ENCODE measurements around the gene MACROH2A1.

MACROH2A1 gene

DNA sequence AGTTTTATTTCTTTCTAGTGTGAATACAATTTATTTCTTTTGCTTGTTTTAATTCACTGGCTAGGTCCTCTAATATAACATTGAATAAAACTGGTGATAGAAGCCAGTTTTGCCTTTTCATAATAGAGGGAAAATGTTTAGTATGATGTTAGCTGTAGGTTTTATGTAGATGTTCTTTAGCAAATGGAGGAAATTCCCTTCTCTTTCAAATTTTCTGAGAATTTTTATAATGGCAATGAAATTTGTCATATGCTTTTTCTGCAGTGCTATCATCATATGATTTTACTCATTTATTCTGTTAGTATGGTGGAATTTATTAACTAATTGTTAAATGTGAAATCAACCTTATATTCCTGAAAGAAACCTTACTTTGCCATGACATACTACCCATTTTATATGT lies 18.1 kb upstream of the MACROH2A1 start:
- no peaks in the 10 kb centered on the region for H3K27me3 ChIP-seq (ENCODE audit: control insufficient read depth in 1 of 2, insufficient read depth in 2 of 2, low read length in 2 of 2)
- no peaks in the 10 kb centered on the region for H3K4me1 ChIP-seq (ENCODE audit: insufficient read depth, low read length)
- H3K4me3 ChIP-seq (ENCODE audit: low read depth in 1 of 2, low read length in 2 of 2), result no peak overlapping the region
- H3K9me3 ChIP-seq (ENCODE audit: low read length), result no peaks in the 10 kb centered on the region
- no peak overlapping the region for H3K27ac ChIP-seq (ENCODE audit: low read depth, low read length)
- no peak overlapping the region for H3K9ac ChIP-seq (ENCODE audit: low read length)
- H3K36me3 ChIP-seq (ENCODE audit: insufficient read depth, low read length), result no peaks in the 10 kb centered on the region

DNA sequence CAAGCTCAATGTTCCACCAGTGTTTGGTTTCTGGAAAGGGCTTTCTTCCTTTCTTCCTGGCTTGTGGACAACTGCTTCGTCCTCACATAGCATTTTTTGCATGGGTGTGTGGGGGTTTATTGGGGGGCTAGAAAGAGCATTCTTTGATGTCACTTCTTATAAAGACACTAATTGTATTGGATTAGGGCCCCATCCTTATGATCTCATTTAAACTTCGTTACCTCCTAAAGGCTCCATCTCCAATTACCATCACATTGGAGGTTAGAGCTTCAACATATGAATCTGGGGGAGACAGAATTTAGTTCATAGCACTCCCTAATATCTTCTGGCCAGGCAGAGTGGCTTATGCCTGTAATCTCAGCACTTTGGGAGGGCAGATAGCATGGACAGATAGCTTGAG lies 6.1 kb upstream of the MACROH2A1 start:
- no peaks in the 10 kb centered on the region for H3K9me3 ChIP-seq (ENCODE audit: low read length)
- H3K27ac ChIP-seq (ENCODE audit: low read depth, low read length), result no peak overlapping the region
- H3K4me1 ChIP-seq (ENCODE audit: insufficient read depth, low read length), result peaks cover 2% of the 10 kb centered on the region
- H3K9ac ChIP-seq (ENCODE audit: low read length), result no peak overlapping the region
- H3K4me3 ChIP-seq (ENCODE audit: low read depth in 1 of 2, low read length in 2 of 2), result no peak overlapping the region
- no peaks in the 10 kb centered on the region for H3K36me3 ChIP-seq (ENCODE audit: insufficient read depth, low read length)
- H3K27me3 ChIP-seq (ENCODE audit: control insufficient read depth in 1 of 2, insufficient read depth in 2 of 2, low read length in 2 of 2), result no peaks in the 10 kb centered on the region

DNA sequence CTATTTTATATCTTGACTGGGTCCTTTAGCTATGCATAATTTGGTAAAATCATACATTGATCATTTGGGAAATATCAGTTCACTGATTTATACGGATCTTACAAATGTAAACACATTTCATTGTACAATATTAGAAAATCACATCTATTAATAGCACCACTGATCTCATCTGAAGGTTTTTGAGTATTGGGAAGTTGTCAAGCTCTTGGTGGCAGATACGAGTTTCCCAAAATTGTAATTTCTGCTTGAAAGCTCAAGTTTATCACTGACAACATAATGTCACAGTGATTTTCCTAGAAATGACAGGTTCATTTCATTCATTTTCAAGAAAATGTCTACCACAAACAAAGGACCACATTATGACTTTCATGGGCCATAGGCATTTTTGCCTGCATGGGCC lies 3.0 kb upstream of the MACROH2A1 start:
- Histone ChIP-seq H3K9me3 (ENCODE audit: low read length) (no peaks in the 10 kb centered on the region), H3K4me3 (ENCODE audit: low read depth in 1 of 2, low read length in 2 of 2) (no peak overlapping the region), H3K27me3 (ENCODE audit: control insufficient read depth in 1 of 2, insufficient read depth in 2 of 2, low read length in 2 of 2) (no peaks in the 10 kb centered on the region), H3K4me1 (ENCODE audit: insufficient read depth, low read length) (peaks cover 19% of the 10 kb centered on the region), H3K27ac (ENCODE audit: low read depth, low read length) (no peak overlapping the region), H3K9ac (ENCODE audit: low read length) (no peak overlapping the region), H3K36me3 (ENCODE audit: insufficient read depth, low read length) (no peaks in the 10 kb centered on the region)

DNA sequence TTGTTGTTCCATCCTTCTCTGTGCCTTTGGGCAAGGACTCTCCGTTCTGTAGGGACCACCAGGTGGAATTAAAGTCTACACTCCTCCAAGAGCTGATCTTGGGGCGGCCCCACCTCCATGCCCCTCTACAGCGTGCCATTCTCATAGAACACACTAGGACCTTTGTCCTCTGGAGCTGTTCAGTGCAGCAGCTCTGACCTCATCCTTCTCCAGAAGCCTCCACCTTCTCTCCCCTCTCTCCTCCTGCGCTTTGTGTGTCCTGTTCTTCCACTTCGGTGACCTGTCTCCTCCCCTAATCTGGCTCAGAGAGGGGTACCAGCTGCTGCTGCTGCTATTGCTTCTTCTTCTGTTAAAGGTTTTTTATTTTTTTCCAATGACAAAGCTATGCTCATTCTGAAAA lies 1.8 kb upstream of the MACROH2A1 start:
- Histone ChIP-seq H3K27me3 (ENCODE audit: control insufficient read depth in 1 of 2, insufficient read depth in 2 of 2, low read length in 2 of 2) (no peaks in the 10 kb centered on the region), H3K4me3 (ENCODE audit: low read depth in 1 of 2, low read length in 2 of 2) (no peak overlapping the region), H3K36me3 (ENCODE audit: insufficient read depth, low read length) (no peaks in the 10 kb centered on the region), H3K9ac (ENCODE audit: low read length) (no peak overlapping the region), H3K4me1 (ENCODE audit: insufficient read depth, low read length) (peaks cover 25% of the 10 kb centered on the region), H3K27ac (ENCODE audit: low read depth, low read length) (no peak overlapping the region), H3K9me3 (ENCODE audit: low read length) (no peaks in the 10 kb centered on the region)

DNA sequence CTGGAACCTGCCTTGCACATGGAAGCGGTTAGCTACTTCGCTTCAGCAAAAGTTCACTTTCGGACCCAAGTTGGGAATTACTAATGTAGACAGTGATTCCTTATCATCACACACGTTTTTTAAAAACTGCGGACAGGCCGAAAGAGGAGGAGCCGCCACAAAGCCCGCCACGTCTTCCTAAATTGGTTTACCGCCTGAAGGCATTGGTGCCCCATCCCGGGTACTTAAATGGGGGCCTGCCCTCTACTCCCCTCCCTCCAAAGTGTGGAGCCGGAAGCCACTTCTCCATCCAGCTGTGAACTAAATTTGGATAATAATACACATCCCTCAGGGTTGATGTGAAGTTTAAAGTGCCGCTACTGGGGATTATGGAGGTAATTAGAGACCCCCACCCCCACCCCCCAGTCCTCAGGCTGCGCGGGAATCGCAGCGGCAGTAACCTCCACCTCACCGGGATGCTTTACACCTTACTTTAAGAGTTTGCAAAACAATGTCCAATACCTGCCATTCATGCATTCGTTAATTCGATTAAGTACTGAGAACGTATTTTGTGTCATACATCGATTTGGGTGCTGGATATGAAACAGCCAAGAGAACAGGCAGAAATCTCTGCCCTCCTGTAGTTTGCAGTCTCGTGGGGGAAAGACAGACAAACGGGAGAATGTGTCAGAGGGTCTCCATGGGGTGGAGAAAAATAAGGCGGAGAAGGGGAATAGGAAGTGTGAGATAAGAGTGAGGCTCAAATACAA lies 937 bp upstream of the MACROH2A1 start:
- Histone ChIP-seq H3K27me3 (ENCODE audit: control insufficient read depth in 1 of 2, insufficient read depth in 2 of 2, low read length in 2 of 2) (no peaks in the 10 kb centered on the region), H3K27ac (ENCODE audit: low read depth, low read length) (peak overlapping the region; percentile 85), H3K4me1 (ENCODE audit: insufficient read depth, low read length) (peaks cover 32% of the 10 kb centered on the region), H3K4me3 (ENCODE audit: low read depth in 1 of 2, low read length in 2 of 2) (peak overlapping the region; percentile 86 to 88), H3K9me3 (ENCODE audit: low read length) (no peaks in the 10 kb centered on the region), H3K36me3 (ENCODE audit: insufficient read depth, low read length) (no peaks in the 10 kb centered on the region), H3K9ac (ENCODE audit: low read length) (peak overlapping the region; percentile 72)

DNA sequence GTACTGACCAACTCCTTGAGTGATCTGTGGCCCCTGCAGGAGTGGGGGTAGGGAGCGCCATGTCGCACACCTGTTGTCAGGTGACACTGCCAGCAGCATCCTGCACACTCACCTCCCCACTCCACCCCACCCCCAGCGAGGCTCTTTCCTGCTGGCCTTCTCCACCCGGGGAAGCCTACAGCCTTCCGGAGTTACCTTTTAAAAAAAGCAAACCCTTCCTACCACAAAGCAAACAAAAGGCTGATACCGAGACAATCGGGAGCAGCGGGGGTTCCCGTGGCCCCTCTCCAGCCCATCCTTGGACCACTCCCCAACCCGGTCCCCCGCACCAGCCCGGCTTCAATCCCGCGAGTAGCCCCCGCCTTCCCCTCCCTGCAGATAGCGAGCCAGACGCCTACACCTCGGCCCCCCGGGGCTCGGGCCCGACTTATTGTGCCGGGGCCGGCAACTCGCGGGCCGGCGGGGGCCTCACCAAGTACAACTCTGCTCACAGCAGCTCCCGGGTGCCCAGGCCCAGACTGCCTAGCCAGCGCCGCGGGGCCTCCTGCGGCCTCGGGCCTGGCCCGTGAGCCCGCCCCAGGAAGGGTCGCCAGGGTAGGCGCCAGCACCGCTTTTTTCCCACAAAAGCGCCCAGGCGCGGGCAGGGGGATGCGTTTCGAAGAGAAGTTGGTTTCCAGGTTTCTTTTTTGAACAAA lies 724 bp downstream of the MACROH2A1 start:
- Histone ChIP-seq H3K9ac (ENCODE audit: low read length) (peak overlapping the region; percentile 60), H3K27me3 (ENCODE audit: control insufficient read depth in 1 of 2, insufficient read depth in 2 of 2, low read length in 2 of 2) (no peaks in the 10 kb centered on the region), H3K4me3 (ENCODE audit: low read depth in 1 of 2, low read length in 2 of 2) (peak overlapping the region; percentile 70 to 88), H3K9me3 (ENCODE audit: low read length) (no peaks in the 10 kb centered on the region), H3K27ac (ENCODE audit: low read depth, low read length) (peak overlapping the region; percentile 74), H3K36me3 (ENCODE audit: insufficient read depth, low read length) (no peaks in the 10 kb centered on the region), H3K4me1 (ENCODE audit: insufficient read depth, low read length) (peaks cover 49% of the 10 kb centered on the region)

DNA sequence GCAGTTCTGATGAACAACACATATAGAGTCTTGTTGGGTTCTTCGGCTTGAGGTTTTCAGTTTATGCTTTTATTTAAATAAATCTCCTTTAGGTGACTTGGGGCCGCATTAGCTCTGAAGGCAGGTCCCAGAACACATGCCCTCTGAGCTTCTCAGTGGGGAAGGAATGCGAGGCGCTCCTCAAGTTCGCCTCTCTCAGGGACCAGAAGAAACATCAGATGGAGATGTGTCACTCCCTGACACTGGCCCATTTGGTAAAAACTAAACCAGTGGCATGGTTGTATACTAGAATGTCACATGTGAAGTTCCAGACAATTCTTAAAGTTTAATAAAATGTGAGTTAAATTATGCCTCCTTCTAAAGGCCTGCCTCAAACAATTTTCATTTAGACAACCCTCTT lies 1.9 kb downstream of the MACROH2A1 start:
- H3K9ac ChIP-seq (ENCODE audit: low read length), result no peak overlapping the region
- H3K4me1 ChIP-seq (ENCODE audit: insufficient read depth, low read length), result peaks cover 61% of the 10 kb centered on the region
- no peak overlapping the region for H3K27ac ChIP-seq (ENCODE audit: low read depth, low read length)
- no peaks in the 10 kb centered on the region for H3K36me3 ChIP-seq (ENCODE audit: insufficient read depth, low read length)
- H3K4me3 ChIP-seq (ENCODE audit: low read depth in 1 of 2, low read length in 2 of 2), result peak overlapping the region in 1 of 2 donors; percentile 70
- no peaks in the 10 kb centered on the region for H3K9me3 ChIP-seq (ENCODE audit: low read length)
- no peaks in the 10 kb centered on the region for H3K27me3 ChIP-seq (ENCODE audit: control insufficient read depth in 1 of 2, insufficient read depth in 2 of 2, low read length in 2 of 2)

DNA sequence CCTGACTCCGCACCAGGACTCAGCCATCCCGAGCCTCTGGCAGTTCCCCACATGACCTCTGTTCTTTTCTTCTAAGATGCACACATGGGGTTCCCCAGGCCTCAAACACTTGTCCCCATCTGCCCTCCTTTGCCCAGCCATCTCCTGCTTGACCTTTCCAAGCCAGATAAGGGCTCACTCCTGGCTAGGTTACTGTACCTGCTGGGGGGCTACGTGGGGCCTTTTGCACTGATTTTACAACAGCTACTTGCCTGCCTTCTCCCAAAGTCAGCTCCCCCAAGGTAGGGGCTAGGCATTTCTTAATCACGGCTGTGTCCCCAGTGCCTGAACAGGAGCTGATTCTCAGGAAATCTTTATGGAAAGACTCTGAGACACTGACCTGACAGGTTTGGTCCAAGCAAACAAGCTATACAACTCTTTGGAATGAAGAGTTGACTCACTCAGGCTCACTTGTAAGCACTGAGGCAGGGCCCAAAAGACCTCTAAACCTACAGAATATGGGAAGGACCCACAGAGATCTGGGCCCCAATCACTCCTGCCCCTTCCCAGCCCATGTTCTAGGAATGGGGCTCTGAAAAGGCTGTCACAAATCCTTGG lies 2.5 kb downstream of the MACROH2A1 start:
- Histone ChIP-seq H3K9me3 (ENCODE audit: low read length) (no peaks in the 10 kb centered on the region), H3K27ac (ENCODE audit: low read depth, low read length) (no peak overlapping the region), H3K9ac (ENCODE audit: low read length) (no peak overlapping the region), H3K4me3 (ENCODE audit: low read depth in 1 of 2, low read length in 2 of 2) (no peak overlapping the region), H3K4me1 (ENCODE audit: insufficient read depth, low read length) (peaks cover 66% of the 10 kb centered on the region), H3K36me3 (ENCODE audit: insufficient read depth, low read length) (no peaks in the 10 kb centered on the region), H3K27me3 (ENCODE audit: control insufficient read depth in 1 of 2, insufficient read depth in 2 of 2, low read length in 2 of 2) (no peaks in the 10 kb centered on the region)

DNA sequence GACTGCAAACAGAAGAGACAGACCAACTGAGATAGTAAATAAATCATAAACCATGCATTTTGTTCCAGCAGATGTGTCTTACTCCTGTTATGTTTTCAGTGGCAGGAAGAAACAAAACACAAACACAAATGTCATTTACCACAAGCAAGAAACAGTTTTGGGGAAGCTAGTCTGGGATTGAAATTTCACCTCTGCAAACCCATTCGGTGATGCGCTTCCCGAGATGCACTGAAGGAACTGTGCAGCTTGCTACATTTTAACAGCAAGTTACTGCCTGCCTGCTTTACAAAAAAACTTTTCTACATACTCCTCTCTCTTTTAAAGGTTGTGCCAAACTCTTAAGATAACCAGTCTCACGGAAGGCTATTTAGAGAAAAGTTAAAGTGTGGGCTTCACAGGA lies 3.2 kb downstream of the MACROH2A1 start:
- H3K9me3 ChIP-seq (ENCODE audit: low read length), result no peaks in the 10 kb centered on the region
- peaks cover 68% of the 10 kb centered on the region for H3K4me1 ChIP-seq (ENCODE audit: insufficient read depth, low read length)
- no peak overlapping the region for H3K27ac ChIP-seq (ENCODE audit: low read depth, low read length)
- H3K9ac ChIP-seq (ENCODE audit: low read length), result no peak overlapping the region
- no peaks in the 10 kb centered on the region for H3K27me3 ChIP-seq (ENCODE audit: control insufficient read depth in 1 of 2, insufficient read depth in 2 of 2, low read length in 2 of 2)
- no peak overlapping the region for H3K4me3 ChIP-seq (ENCODE audit: low read depth in 1 of 2, low read length in 2 of 2)
- no peaks in the 10 kb centered on the region for H3K36me3 ChIP-seq (ENCODE audit: insufficient read depth, low read length)

DNA sequence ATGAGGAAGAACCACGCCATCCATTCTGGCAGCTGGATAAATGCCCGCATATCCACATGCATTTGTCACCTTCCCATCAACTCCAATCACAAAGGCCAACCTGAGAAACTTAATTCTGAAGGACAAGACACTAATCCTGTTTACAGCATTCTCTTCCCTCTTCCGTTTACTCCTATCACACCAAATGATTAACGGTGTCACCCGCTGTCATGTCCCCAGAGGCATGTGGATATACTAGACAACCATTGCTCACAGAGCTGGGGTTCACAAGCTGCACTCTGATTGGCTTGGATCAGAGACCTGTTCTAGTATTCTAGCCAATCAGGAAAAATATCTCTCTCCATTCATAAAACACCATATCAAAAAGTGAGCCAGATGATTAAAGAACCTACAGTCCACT lies 3.6 kb downstream of the MACROH2A1 start:
- no peak overlapping the region for H3K27ac ChIP-seq (ENCODE audit: low read depth, low read length)
- H3K27me3 ChIP-seq (ENCODE audit: control insufficient read depth in 1 of 2, insufficient read depth in 2 of 2, low read length in 2 of 2), result no peaks in the 10 kb centered on the region
- no peaks in the 10 kb centered on the region for H3K36me3 ChIP-seq (ENCODE audit: insufficient read depth, low read length)
- H3K4me1 ChIP-seq (ENCODE audit: insufficient read depth, low read length), result peaks cover 68% of the 10 kb centered on the region
- H3K9me3 ChIP-seq (ENCODE audit: low read length), result no peaks in the 10 kb centered on the region
- no peak overlapping the region for H3K9ac ChIP-seq (ENCODE audit: low read length)
- no peak overlapping the region for H3K4me3 ChIP-seq (ENCODE audit: low read depth in 1 of 2, low read length in 2 of 2)

DNA sequence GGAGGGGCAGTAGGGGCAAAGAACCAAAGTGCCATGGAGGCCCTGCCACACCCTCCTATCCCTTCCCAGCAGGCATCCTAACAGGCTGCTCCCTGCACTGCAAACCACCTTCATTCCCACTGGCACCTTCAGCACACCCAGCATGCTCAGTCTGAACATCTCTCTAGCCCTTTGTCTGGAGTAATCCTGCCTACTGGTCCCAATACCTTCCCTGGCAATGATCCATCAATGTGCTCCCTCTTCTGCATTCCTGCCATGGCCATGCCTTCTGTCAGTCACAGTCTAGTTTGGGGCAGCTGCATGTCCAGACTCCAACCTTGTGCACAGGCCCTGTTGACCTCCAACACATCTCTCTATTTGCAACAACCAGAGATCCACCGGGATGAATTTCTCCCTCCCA lies 4.9 kb downstream of the MACROH2A1 start:
- Histone ChIP-seq H3K9me3 (ENCODE audit: low read length) (no peaks in the 10 kb centered on the region), H3K27ac (ENCODE audit: low read depth, low read length) (no peak overlapping the region), H3K4me3 (ENCODE audit: low read depth in 1 of 2, low read length in 2 of 2) (no peak overlapping the region), H3K4me1 (ENCODE audit: insufficient read depth, low read length) (peaks cover 61% of the 10 kb centered on the region), H3K27me3 (ENCODE audit: control insufficient read depth in 1 of 2, insufficient read depth in 2 of 2, low read length in 2 of 2) (no peaks in the 10 kb centered on the region), H3K9ac (ENCODE audit: low read length) (no peak overlapping the region), H3K36me3 (ENCODE audit: insufficient read depth, low read length) (no peaks in the 10 kb centered on the region)
